OCI-LY7 (cell line): ENCODE measurements around the gene CMTM7.

Experiments
- CTCF ChIP-seq: fragments of 200-600 bp; sonication (generic); conservative IDR thresholded peaks from 2 replicates; pipeline ENCODE4 v1.5.1; 2014; ENCODE audit warnings: mild to moderate bottlenecking, antibody characterized with exemption, low read length, moderate library complexity, mixed read lengths
- EZH2phosphoT487 ChIP-seq: fragments of 200-600 bp; sonication (generic); IDR thresholded peaks from 2 replicates; pipeline ENCODE4 v1.6.1; 2018; ENCODE audit warnings: low read depth, borderline replicate concordance, mild to moderate bottlenecking, mixed run types, antibody characterized with exemption, low read length, moderate library complexity, mixed read lengths

DNA sequence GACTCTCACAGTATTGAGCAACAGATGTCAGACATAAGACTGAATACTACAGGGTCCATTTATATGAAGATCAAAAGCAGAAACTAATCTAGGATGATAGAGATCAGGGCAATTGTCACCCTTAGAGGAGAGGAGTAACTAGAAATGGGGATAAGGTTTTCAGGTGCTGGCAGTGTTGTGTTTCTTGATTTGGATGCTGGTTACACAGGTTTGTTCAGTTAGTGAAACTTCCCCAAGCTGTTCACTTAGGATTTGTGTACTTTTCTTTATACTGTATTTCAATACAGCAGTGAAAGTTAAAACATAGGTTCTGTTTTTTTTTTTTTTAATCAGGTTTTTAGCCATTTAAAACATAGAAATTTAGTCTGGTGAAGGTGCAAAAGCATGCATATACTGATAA, 39.1 kb upstream of the CMTM7 start:
- no peak for TF ChIP-seq CTCF
- no peak for TF ChIP-seq EZH2phosphoT487
